Uterus (tissue), 4 donors: ENCODE data around the gene EXOC4. TPM values are rescaled to one million over a fixed set of nuclear protein-coding genes. Genes with fewer than 3 reads are reported as not detected.

Source experiments
- DNase-seq, 2 donors: peaks; one replicate each; pipeline ENCODE4 v3.0.0-alpha.2; 2019 to 2020
- H3K27ac ChIP-seq, 2 donors: fragments of 200-600 bp; sonication (generic); 1 replicate in 1 of 2; 2 replicates in 1 of 2; pipeline ENCODE4 v1.5.1; 2016 to 2018
- H3K27me3 ChIP-seq, 2 donors: fragments of 200-600 bp; sonication (generic); one replicate each; pipeline ENCODE4 v1.5.1; 2018 to 2019; ENCODE audit warnings: control low read depth in 1 of 2
- H3K36me3 ChIP-seq, 2 donors: fragments of 200-600 bp; sonication (generic); one replicate each; pipeline ENCODE4 v1.5.1; 2019; ENCODE audit warnings: control low read depth in 1 of 2
- H3K4me1 ChIP-seq, 2 donors: fragments of 200-600 bp; sonication (generic); one replicate each; pipeline ENCODE4 v1.5.1; 2018 to 2019; ENCODE audit warnings: control low read depth in 1 of 2
- H3K4me3 ChIP-seq, 2 donors: fragments of 200-600 bp; sonication (generic); 1 replicate in 1 of 2; 2 replicates in 1 of 2; pipeline ENCODE4 v1.5.1; 2018 to 2019; ENCODE audit warnings: mild to moderate bottlenecking in 1 of 2
- H3K9me3 ChIP-seq, 2 donors: fragments of 200-600 bp; sonication (generic); one replicate each; pipeline ENCODE4 v1.5.1; 2019; ENCODE audit warnings: control low read depth in 1 of 2
- POLR2A ChIP-seq, 2 donors: fragments of 450-650 bp; IDR thresholded peaks; one replicate each; pipeline ENCODE4 v1.6.1; 2016; ENCODE audit warnings: antibody characterized with exemption in 2 of 2, mild to moderate bottlenecking in 1 of 2, moderate library complexity in 1 of 2
- intact Hi-C: fragments of 100-400 bp; cut with DNase I; formaldehyde crosslinking; loops from one replicate; pipeline ENCODE4 v1.15.1; 2023; ENCODE audit warnings: low total_unique reads
- total RNA-seq, 4 donors: library from RNA; depleted of rRNA in 3 of 4; stranded (reverse); fragments of >200 nt in 3 of 4; gene quantifications; one replicate each; pipeline versions ENCODE4 v1.1.0 to v1.2.4, GENCODE V29; 2014 to 2023
- TF ChIP-seq, protein P1 (sequence below), 4 experiments: fragments of 200-600 bp in 2 of 4; fragments of 450-650 bp in 2 of 4; sonication (generic) in 2 of 4; IDR thresholded peaks; one replicate each; pipeline ENCODE4 v1.5.1; 2016 to 2019; ENCODE audit warnings: antibody characterized with exemption in 4 of 4, mild to moderate bottlenecking in 2 of 4, moderate library complexity in 1 of 4
- donor health status: DM: yes; HTN: yes; CAD: no.

The EXOC4 gene
- total RNA-seq, 4 donors from 2014 or later, result 27.2 to 126 (median 65.4) TPM

DNA sequence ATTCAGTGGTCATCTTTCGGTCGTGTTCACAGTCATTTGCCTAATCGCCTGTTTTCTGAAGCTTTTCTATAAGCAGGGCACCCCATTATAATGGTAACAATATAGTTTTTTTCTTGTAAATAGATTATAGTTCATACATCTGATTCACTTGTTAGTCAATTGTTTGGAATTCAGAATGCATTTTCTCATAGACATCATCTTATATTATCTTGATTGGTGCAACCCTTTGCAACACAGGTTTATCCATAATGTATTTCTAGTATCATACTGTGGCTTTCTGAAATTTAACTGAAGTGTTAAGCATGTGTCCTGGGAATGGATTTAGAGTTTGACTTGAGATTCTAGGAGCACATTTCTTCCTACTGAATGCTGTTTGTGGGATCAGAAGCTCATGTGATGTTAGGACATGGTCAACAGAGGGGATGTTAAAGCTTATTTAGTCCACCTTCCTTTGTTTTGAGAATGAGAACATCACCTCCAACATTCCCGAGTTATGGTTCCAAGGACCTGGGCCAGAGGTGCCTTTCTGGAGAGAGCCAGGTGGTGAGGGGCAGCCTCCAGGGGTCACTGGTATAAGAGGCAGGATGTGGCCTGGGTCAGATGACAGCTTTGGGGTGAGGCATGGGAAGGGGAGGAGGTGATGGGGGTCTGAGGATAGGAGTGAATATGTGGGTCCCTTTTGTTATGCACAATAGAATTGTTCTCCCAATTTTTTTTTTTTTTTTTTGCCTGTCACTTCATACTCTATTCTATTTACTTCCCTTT, 415.6 kb downstream of the EXOC4 start:
- Histone ChIP-seq H3K9me3 (no peaks in the 10 kb centered on the region), H3K4me3 (no peak overlapping the region), H3K36me3 (no peaks in the 10 kb centered on the region), H3K27me3 (no peaks in the 10 kb centered on the region), H3K27ac (no peak overlapping the region), H3K4me1 (no peaks in the 10 kb centered on the region)
- no peak for DNase-seq
- TF ChIP-seq, protein P1, sequence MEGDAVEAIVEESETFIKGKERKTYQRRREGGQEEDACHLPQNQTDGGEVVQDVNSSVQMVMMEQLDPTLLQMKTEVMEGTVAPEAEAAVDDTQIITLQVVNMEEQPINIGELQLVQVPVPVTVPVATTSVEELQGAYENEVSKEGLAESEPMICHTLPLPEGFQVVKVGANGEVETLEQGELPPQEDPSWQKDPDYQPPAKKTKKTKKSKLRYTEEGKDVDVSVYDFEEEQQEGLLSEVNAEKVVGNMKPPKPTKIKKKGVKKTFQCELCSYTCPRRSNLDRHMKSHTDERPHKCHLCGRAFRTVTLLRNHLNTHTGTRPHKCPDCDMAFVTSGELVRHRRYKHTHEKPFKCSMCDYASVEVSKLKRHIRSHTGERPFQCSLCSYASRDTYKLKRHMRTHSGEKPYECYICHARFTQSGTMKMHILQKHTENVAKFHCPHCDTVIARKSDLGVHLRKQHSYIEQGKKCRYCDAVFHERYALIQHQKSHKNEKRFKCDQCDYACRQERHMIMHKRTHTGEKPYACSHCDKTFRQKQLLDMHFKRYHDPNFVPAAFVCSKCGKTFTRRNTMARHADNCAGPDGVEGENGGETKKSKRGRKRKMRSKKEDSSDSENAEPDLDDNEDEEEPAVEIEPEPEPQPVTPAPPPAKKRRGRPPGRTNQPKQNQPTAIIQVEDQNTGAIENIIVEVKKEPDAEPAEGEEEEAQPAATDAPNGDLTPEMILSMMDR (IDR thresholded peaks at IDR 0.05), result no peak
- TF ChIP-seq POLR2A (IDR thresholded peaks at IDR 0.05), result no peak
- intact Hi-C loops, result no loop called here

DNA sequence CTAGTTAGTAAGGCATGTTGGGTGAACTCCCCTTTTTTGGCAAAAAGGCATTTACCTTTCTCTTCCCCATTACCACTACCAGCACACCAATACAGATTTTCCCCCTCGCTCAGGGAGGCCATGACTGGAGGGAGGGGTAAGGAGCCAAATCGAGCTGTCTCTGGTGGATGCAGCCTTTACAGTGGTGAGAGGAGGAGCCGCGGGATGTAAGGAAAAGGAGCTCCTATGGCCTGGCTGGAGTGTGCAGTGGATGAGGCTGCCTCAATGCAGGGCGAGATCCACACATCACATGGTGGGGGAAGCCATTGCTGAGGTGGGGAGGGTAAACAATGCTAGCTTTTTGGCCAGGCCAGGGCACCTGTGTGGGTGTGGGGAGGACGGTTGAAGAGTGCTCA, 416.2 kb downstream of the EXOC4 start:
- Histone ChIP-seq H3K4me3 (no peak overlapping the region), H3K9me3 (no peaks in the 10 kb centered on the region), H3K4me1 (no peaks in the 10 kb centered on the region), H3K36me3 (no peaks in the 10 kb centered on the region), H3K27ac (no peak overlapping the region), H3K27me3 (no peaks in the 10 kb centered on the region)
- DNase-seq, result no peak
- TF ChIP-seq, protein P1 (IDR thresholded peaks at IDR 0.05), result no peak
- TF ChIP-seq POLR2A (IDR thresholded peaks at IDR 0.05), result no peak
- intact Hi-C loops, result no loop called here

DNA sequence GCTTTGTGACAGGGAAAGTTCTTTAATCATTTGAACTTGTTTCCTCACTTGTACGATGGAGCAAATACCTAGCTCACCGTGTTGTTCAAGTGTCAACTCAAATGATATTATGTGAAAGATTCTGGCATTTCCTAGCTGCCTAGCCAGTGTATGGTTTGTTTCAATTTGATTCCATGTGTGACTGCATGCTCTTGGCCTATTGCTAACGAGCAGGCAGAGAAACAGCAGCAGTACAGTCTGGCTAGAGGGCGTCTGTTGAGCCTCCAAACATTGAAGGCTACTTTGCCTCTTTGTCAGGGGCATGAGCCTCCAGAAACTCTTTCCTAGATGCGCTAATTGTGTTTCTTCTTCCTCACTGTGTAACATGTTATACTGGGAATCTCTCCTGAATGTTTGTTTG, 417.4 kb downstream of the EXOC4 start:
- no peaks in the 10 kb centered on the region for H3K36me3 ChIP-seq
- no peak for DNase-seq
- intact Hi-C loops, result no loop called here
- no peaks in the 10 kb centered on the region for H3K27me3 ChIP-seq
- no peaks in the 10 kb centered on the region for H3K4me1 ChIP-seq
- H3K4me3 ChIP-seq, result no peak overlapping the region
- no peak overlapping the region for H3K27ac ChIP-seq
- H3K9me3 ChIP-seq, result no peaks in the 10 kb centered on the region
- TF ChIP-seq POLR2A (IDR thresholded peaks at IDR 0.05), result no peak
- TF ChIP-seq, protein P1 (IDR thresholded peaks at IDR 0.05), result no peak

DNA sequence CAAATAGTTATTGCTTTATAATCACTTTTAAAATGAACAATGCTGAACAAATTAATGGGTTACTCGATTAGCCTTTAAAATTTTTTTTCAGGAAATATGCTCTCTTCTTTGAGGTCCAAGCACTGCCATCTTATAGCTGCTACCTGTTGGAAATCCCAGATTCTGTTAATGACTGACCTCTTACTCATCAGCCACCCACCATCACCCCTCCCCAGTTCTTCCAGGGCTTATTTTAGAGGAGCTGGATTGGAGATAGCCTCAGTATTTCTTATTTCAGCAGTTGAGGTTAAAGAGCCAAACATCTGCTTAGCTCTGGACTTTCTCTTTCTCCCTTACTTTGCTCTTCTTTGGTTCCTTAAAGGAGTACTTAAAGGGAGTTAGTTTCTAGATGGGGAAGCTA, 420.0 kb downstream of the EXOC4 start:
- no peak for TF ChIP-seq POLR2A (IDR thresholded peaks at IDR 0.05)
- TF ChIP-seq, protein P1 (IDR thresholded peaks at IDR 0.05), result no peak
- Histone ChIP-seq H3K27me3 (no peaks in the 10 kb centered on the region), H3K4me1 (no peaks in the 10 kb centered on the region), H3K9me3 (no peaks in the 10 kb centered on the region), H3K36me3 (no peaks in the 10 kb centered on the region), H3K4me3 (no peak overlapping the region), H3K27ac (no peak overlapping the region)
- no peak for DNase-seq
- intact Hi-C loops, result no loop called here

DNA sequence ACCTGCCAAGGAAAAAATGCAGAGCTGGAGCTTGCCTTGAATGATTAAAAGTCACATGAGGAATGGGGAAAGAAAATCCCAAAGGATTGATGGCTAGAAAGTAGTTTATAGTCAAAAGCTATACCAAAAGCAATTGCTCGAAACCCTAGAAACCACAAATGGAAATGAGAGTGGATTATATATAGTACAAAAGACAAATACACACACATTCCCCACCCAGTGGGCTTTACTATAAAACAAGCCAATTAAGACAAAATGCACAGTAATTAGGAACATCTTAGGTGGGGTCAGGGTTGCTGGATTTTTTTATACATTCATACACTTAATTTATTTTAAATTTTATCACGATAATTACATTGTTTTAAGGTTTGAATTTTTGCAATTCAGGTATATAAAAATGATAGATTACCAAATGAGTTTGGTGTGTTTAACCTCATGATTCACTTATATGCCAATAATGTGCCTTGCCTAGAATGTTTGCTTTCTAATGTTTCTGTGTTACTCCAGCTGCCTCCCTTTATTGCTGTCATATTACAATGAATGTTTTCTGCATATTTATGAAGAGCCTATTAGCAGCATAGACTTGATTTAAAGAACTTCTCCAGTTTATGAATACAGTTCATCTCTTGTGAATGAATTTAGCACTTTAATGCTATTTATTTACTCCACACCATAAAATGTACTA, 421.3 kb downstream of the EXOC4 start:
- H3K9me3 ChIP-seq, result no peaks in the 10 kb centered on the region
- H3K36me3 ChIP-seq, result no peaks in the 10 kb centered on the region
- intact Hi-C loops, result no loop called here
- DNase-seq, result no peak
- H3K4me3 ChIP-seq, result no peak overlapping the region
- H3K27ac ChIP-seq, result no peak overlapping the region
- no peak for TF ChIP-seq POLR2A (IDR thresholded peaks at IDR 0.05)
- TF ChIP-seq, protein P1 (IDR thresholded peaks at IDR 0.05), result no peak
- no peaks in the 10 kb centered on the region for H3K4me1 ChIP-seq
- H3K27me3 ChIP-seq, result no peaks in the 10 kb centered on the region
